ENCODE results near the gene AEBP2.

DNA sequence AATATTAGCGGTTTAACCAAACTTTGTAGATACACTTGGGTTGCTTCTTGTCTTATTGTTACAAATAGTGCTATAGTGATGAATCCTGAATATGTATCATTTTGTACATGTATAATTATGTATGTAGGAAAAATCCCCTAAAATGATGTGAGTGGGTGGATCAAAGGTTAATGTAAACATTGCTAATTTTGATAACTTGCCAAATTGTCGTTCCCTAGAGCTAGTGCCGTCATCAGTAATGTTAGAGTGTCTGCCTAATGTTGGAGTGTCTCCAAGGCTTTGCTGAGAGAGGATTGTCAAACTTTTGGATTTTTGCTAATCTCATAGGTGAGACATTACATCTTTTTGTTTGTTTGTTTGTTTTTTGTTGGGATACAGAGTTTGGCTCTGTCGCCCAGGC, 44.4 kb downstream of the AEBP2 start:
- TF ChIP-seq, protein P1, sequence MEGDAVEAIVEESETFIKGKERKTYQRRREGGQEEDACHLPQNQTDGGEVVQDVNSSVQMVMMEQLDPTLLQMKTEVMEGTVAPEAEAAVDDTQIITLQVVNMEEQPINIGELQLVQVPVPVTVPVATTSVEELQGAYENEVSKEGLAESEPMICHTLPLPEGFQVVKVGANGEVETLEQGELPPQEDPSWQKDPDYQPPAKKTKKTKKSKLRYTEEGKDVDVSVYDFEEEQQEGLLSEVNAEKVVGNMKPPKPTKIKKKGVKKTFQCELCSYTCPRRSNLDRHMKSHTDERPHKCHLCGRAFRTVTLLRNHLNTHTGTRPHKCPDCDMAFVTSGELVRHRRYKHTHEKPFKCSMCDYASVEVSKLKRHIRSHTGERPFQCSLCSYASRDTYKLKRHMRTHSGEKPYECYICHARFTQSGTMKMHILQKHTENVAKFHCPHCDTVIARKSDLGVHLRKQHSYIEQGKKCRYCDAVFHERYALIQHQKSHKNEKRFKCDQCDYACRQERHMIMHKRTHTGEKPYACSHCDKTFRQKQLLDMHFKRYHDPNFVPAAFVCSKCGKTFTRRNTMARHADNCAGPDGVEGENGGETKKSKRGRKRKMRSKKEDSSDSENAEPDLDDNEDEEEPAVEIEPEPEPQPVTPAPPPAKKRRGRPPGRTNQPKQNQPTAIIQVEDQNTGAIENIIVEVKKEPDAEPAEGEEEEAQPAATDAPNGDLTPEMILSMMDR (IDR thresholded peaks at IDR 0.05): no peak
- TF ChIP-seq POLR2A (IDR thresholded peaks at IDR 0.05): no peak
